HG03354 (cell line): Measurements from ENCODE around the gene ARHGAP24.
"Not testable (repeated sequence)": the region's sequence is repeated elsewhere in the genome, so short reads cannot be mapped to it uniquely, and the experiment has no call there.

ENCODE experiments used
- ATAC-seq: cut with Tn5 transposase; IDR thresholded peaks from one replicate; pipeline ENCODE4 v1.9.1; 2021; ENCODE audit warnings: mild to moderate bottlenecking; ENCODE audit not compliant: unreplicated experiment, poor library complexity, severe bottlenecking

ARHGAP24 gene

DNA sequence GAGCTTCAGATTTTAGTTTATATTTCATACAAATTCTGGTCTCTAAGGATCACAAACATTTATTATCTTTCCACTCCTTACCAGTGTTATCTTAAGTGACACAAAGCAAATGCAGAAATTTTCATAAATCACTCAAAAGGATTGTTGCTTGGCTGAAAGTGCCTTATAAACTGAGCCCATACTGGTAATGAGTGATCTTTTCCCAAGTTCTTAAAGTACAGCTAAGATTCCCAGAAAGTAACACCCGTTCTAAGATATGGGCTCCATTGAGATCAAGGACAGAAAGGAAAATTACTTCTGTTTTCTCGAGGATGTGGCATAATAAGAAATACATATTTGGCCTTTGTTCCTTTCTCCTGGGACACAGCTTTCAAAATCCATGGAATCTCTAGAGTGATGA lies 313.7 kb downstream of the ARHGAP24 start:
- no peak for ATAC-seq

DNA sequence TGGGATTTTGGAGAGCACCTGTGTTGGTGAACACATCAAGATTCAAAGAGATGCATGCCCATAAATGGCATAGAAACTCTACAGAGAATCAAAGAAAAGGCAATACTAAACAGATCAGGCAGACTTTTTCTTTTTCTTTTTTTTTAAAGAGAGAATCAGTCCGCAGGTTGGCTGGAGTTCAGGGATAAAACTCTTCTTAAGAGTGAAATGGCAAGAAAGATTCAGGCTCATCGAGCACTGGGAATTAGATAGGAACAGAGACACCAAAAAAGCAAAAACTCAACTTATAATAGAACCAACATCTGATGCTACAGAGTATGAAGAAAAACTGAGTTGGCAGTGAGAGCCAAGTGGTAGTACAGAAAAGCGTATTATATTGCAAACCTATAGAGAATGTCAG lies 314.3 kb downstream of the ARHGAP24 start:
- ATAC-seq: no peak

DNA sequence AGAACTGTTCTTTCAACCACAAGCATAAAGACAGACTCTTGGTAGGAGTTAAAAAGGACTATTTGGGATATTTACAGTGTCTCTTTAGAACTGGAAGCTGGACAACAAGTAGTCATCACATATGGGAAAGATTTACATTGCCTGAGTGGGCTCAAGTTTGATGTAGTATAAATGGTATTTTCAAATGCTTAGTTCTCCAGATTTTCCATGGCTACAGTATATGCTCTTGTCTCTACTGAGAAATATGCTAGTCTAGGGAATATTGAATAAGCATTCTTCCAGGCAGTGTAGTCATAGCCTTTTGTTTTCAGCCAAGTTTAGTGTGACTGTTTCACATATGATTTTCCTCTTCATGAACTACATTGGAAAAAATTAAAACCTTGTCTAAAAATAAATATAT lies 315.6 kb downstream of the ARHGAP24 start:
- no peak for ATAC-seq

DNA sequence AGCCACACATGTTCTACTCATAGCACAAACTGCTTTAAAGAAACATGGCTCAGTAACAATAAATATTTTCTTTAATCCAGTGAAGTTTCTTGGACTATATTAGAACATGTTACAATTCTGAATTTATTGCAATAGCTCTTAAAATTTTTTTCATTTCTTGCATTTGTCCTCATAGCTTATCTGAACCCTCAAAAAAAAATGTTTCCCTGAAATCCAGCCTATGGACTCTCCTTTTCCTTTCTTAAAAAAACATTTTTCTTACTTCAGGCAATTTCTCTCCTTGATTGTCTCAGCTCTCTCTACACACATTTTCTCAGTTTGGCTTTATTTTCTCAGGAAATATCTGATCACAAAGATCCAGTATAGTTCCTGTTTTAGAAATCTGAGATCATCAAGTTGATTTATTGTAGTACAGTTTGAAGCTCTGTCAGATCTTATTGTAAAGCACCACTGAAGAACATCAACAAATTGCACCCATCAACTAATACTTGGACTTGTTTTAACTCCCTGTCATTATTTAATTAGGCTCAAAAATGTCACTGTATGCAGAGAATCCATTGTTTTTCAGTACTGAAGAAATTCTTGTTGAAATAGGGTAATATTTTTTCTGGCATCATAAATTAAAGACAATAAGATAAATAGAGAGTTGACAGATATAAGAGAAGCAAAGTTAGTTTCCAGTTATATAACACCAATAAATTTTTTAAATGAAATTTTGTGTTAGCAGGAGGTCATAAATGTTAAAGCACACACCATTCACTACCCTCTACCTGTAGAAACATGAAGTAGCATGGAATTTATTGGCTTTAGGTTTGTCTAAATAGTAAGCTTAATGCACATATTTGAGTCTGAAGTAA lies 317.7 kb downstream of the ARHGAP24 start:
- ATAC-seq: no peak

DNA sequence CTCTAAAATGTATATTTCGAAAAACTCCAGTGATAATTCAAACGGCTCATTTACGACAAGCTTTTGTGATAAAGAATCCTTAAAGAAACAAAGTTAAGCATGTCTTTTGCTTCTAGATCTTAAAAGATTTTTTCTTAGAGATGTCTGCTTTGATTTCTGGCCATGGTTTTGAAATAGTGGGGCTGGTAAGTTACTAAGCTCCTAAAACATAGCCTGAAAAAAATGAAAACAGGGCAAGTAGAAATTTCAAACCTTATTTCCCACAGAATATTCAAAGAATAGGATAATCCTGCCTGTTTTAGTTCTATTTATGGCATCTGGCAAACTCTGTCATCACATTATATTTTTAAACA lies 318.3 kb downstream of the ARHGAP24 start:
- no peak for ATAC-seq

DNA sequence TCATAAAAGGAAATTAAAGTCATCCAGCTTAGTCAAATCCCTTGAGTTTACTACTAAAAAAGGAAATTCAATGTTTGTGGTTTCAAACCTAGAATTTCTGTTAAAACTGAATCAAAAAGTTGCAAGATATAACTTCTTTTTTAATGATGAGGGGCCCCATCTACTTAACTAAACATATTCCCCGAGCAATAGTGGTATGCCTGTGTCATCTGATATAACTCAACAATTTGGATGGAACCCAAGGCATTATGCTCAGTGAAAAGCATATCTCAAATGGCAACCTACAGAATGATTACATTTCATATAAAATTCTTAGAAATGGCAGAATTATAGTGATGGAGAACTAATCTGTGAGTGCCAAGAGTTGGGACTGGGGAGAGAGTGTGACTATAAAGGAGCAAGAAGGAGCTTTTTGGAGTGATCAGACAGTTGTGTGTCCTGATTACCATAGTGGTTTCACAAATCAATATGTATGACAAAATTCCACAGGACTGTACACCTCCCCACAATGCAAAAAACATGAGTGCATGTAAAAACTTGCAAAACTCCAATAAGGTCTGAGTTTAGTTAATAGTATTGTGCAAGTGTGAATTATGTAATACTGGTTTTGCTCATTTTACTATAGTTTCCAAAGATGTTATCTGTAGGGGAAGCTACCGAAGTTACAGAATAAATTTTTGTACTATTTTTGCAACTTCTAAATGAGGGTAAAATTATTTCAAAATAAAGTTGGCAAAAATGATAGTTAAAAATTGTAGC lies 323.2 kb downstream of the ARHGAP24 start:
- no peak for ATAC-seq

DNA sequence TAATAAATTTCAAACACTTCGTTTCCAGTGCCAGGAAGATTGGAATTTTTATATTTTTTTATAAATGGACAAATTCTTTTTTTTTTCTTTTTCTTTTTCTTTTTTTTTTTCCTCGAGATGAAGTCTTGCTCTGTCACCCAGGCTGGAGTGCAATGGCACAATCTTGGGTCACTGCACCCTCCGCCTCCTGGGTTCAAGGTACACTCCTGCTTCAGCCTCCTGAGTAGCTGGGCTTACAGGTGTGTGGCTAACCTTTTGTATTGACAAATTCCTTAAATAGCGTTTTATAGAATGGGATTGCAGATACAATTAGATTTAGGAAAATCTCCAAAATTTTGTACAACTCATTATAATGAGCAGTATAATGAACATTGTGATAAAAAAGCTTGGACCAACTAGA lies 328.9 kb downstream of the ARHGAP24 start:
- ATAC-seq: no peak

DNA sequence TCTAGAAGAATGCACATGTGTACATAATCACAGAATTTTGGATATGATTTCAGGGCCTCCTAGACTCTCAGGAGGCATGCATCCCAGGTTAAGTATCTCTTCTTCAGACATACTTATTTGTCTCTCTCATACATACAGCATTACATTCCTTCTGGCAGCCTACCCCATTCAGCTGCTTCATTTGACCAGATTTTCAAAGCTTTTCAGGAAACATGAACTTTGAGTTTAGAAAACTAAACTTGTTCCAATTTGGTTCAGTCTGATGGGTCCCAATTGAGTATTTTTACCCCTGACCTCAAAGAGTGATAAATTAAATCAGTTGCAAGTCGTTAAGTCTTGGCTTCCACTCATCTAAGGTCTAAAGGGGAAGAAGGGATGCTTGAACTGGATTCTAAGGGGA lies 330.9 kb downstream of the ARHGAP24 start:
- no peak for ATAC-seq

DNA sequence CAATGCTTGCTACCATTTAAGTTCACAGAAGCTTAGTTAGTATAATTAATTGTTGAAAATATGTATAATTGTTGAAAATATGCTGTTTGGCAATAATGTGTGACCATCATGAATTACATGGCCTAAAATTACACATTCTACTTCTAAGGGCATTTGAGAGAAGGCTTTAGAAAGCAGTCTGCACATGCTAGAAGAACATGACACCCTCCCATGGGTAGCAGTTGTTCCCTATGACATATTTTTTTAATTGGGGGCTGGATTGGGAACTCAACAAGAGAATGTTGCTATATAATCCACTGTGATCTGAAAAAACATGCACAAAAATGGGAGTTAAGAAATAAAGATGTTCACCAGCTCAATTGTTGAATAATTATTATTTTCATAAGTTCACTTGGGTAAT lies 331.4 kb downstream of the ARHGAP24 start:
- no peak for ATAC-seq

DNA sequence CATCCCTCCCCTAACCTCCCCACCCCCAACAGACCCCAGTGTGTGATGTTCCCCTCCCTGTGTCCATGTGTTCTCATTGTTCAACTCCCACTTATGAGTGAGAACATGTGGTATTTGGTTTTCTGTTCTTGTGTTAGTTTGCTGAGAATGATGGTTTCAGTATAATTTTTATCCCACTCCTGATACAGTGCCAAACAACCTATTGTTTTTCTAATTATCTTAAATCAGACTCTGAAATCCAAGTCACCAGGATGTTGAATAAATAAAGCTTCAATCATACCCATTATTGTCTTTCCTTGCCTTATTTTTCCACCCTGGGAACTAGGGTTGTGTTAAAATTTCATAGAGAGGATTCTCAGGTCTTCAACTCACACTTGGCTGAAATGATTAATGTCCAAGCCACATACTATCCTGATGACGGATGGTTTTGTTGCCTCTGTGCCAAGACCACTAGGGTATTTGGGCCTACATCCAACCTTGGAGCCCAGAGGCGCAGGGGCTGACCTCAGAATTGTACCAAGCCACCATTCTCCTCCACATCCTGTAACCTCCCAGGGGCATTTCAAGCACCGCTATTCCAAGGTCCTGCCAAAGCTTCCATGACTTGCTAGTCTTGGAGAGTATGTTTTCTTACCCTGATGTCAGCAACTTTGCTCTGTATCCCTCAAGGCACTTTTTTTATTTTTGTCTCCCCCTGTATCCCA lies 332.4 kb downstream of the ARHGAP24 start:
- no peak for ATAC-seq

DNA sequence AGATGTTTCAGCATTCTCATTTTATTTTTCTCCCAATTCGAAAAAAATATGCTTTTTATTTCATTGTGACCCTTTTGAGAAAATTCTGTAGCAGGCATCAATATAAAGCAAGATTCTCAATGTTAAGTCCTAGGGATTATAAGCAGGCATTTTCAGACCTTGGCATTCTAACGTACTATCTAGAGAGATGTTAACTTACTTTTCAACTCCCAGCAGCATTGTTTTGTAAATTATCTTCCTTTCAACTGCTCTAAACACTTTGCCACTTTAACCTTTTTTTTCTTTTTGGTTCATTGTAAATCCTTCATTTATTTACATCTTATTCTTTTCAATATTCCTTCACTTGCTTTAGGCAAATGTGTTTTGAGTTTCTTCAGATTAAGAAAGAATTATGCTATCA lies 333.2 kb downstream of the ARHGAP24 start:
- ATAC-seq: no peak

DNA sequence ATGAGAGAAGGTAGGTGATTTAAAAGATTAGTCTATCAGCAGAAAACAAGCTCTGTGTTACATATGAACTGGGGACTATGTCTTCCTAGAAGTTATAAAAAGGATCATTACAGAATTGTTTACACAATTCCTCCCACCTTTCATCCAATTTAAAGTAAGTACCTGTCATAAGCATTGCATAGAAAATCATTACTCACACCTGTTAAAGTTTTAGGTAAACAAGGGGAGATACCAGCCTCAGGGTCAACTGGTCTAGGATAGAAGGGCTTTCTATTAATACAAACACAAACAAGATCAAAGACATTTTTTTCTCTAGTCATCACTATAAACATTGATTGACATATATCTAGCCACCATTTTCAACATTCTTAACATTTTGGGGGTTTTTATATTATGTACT lies 333.9 kb downstream of the ARHGAP24 start:
- ATAC-seq: no peak

DNA sequence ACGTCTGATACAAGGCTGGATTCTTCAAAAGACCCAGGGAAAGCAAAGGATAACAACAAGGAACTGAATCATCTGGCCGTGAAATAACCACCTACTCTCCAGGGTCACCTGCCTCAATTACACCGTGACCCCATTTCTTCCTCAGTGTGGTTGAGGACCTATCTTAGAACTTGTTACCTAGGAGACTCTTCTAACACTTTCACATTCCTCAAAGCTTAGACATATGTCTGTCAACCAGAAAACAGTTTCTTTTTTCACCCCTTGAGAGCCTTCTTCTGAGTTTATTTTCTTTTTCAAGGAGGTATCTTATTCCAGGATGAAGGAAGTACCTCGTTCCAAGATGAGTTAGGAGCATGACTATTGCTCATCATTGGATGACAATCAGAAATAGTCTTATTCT lies 337.8 kb downstream of the ARHGAP24 start:
- ATAC-seq: no peak

DNA sequence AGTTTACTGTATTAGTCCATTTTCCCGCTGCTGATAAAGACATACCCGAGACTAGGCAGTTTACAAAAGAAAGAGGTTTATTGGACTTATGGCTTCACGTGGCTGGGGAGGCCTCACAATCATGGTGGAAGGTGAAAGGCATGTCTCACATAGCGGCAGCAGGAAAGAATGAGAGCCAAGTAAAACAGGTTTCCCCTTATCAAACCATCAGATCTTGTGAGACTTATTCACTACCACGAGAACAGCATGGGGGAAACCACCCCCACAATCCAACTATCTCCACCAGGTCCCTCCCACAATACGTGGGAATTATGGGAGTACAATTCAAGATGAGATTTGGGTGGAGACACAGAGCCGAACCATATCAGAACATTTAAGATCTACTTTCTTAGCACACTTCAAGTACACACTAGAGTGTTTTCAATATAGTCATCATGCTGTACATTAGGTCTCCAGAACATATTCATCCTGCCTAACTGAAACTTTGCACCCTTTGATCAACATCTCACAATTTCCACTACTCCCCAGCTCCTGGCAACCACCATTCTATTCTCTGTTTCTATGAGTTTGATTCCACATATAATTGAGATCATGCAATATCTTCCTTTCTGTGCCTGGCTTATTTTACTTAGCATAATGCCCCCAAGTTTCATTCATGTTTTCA lies 341.0 kb downstream of the ARHGAP24 start:
- no peak for ATAC-seq

DNA sequence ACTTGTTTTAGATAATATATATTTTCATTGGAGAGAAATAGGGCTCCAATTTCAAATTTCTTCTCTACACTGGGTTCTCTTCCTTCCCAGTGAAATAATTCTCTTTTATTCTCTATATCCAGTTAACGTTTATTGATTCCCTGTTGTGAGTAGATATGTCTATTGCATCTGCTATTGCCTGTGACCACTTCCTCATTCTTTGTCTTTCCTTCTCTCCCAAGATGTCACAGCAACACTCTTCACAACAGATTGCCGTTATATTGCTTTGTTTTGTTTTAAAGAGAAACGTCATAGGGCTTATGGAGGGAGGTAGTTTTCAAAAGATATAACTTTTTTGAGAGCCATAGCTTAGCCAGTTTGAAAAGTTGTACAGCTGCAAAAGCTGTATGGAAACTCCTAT lies 343.8 kb downstream of the ARHGAP24 start:
- no peak for ATAC-seq

DNA sequence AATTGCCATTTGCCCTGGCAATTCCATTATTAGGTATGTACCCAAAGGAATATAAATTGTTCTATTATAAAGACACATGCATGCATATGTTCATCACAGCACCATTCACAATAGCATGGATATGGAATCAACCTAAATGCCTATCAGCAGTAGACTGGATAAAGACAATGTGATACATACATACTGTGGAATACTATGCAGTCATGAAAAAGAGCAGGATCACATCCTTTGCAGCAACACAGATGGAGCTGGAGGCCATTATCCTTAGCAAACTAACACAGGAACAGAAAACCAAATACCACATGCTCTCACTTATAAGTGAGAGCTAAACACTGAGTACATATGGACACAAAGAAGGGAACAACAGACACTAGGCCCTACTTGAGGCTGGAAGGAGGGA lies 345.2 kb downstream of the ARHGAP24 start:
- ATAC-seq: not testable (repeated sequence)

DNA sequence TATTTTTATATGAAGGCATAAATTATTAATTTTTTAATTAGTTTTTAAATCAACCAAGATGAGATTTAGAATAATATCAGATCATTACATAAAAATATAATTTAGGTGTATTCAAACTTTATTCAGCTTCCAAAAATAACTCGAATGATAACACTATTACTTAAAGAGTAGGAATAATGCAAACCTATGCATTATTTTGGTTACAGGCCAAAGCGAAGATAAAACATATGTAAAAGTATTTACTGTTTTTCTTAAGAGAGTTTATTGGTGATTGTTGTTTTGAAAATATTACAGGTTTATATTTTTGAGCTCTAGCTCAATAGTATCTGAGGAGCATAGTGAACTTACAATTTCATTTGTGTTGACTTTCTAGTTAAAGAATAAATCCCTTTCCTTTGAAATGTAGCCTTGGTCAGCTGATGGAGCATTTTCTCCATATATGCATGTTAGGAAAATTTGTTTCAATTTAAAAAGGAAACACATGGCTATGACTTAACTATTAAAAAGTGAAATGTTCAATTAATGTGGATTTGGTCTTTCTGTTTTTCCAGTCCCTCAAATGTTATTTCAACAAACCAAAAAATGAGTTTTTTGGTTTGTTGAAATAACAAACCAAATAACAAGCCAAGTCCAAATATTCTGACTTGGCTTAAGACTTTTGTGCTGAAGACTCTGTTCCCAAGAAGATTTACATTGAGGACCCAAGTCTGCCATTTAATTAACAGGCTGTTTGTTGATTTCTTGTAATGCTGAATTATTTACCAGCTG lies 346.9 kb downstream of the ARHGAP24 start:
- ATAC-seq: no peak

DNA sequence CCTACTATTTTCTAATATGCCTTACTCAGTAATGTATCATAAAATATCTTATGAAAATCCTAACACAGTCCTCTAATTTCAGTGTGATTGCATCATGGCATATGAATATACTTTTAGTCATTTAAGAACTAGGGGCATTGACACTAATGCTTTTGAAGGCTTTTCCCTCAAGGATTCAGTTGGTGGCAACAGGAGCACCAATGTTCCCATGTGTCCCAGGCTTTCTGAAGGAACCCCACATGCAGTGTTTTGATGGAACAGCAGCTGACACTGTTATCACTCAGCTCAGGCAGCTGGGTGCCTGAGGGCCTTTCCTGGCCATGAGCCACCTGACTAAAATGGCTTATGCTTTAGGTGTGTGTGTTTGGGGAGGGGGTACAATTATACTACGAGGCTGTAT lies 348.3 kb downstream of the ARHGAP24 start:
- ATAC-seq: no peak

DNA sequence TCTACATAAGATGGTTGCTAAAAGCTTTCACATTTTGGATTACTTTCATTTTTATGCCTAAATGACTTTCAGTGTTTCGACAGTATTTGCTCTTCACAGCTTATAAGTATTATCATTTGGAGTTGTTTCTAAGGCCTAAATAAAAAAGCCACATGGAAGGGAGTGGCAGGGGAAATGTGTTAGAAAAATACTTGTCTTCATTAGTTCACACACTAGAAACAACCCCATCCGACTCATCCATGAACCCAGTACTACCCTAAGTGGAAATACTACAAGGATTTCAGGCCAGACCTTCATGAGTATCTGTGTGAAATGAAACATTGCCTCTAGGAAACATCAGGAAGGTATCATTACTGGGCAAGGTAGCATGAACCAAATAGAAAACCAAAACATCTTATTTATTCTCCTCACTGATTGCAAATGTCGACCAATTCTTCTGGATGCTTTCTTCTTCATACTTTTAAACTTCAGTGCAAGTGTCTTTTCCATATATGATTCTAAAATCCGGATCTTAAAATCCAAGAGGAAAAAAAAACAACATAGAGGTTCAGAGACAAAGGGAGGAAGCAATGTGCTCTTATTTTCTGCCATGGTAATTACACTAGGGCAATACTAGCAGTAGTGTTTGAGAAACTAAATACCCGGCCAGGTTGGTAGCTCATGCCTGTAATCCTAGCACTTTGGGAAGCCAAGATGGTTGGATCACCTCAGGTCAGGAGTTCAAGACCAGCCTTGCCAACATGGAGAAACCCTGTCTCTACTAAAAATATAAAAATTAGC lies 349.4 kb downstream of the ARHGAP24 start:
- no peak for ATAC-seq
